ENCODE data around the gene LMBRD2. TPM values are rescaled to one million over a fixed set of nuclear protein-coding genes. Genes with fewer than 3 reads are reported as not detected.
A peak's percentile ranks its signal among the peaks of the same experiment; 100 is the strongest.

LMBRD2 gene
- total RNA-seq, 1 experiment from 2014 or later: 5.6 TPM

GRCh38 chr5:36162810-36163486 is 11.3 kb upstream of the LMBRD2 start:
- DNase-seq (ENCODE audit: low spot score) (no peak), ATAC-seq (no peak)
- CTCF ChIA-PET: no interaction called here
- no peaks in the 10 kb centered on the region for H3K9me3 Mint-ChIP-seq
- peaks cover 59% of the 10 kb centered on the region for H3K36me3 Mint-ChIP-seq
- H3K4me3 Mint-ChIP-seq: no peak overlapping the region
- no peaks in the 10 kb centered on the region for H3K4me1 Mint-ChIP-seq
- POLR2A ChIA-PET: no interaction called here
- 0 out of 2 replicates have a peak overlapping the region, but pooled peaks have one; percentile 40 for H3K27ac Mint-ChIP-seq
- H3K27me3 Mint-ChIP-seq (ENCODE audit: low read depth): no peaks in the 10 kb centered on the region
- TF ChIP-seq CBFB (CRISPR knock-in tag; IDR thresholded peaks at IDR 0.05; ENCODE audit: low read depth): no peak
- no peak for TF ChIP-seq SMAD4 (CRISPR knock-in tag; IDR thresholded peaks at IDR 0.05)
- TF ChIP-seq, protein P1, sequence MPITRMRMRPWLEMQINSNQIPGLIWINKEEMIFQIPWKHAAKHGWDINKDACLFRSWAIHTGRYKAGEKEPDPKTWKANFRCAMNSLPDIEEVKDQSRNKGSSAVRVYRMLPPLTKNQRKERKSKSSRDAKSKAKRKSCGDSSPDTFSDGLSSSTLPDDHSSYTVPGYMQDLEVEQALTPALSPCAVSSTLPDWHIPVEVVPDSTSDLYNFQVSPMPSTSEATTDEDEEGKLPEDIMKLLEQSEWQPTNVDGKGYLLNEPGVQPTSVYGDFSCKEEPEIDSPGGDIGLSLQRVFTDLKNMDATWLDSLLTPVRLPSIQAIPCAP (CRISPR knock-in tag; IDR thresholded peaks at IDR 0.05): no peak
- no peak for TF ChIP-seq HMGXB4 (CRISPR knock-in tag; IDR thresholded peaks at IDR 0.05)
- no peak for TF ChIP-seq TP53 (CRISPR knock-in tag; IDR thresholded peaks at IDR 0.05)
- TF ChIP-seq ETV6 (CRISPR knock-in tag; IDR thresholded peaks at IDR 0.05): no peak
- TF ChIP-seq, protein P2, sequence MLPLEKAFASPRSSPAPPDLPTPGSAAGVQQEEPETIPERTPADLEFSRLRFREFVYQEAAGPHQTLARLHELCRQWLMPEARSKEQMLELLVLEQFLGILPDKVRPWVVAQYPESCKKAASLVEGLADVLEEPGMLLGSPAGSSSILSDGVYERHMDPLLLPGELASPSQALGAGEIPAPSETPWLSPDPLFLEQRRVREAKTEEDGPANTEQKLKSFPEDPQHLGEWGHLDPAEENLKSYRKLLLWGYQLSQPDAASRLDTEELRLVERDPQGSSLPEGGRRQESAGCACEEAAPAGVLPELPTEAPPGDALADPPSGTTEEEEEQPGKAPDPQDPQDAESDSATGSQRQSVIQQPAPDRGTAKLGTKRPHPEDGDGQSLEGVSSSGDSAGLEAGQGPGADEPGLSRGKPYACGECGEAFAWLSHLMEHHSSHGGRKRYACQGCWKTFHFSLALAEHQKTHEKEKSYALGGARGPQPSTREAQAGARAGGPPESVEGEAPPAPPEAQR (CRISPR knock-in tag; IDR thresholded peaks at IDR 0.05): no peak
- TF ChIP-seq USF1 (CRISPR knock-in tag; IDR thresholded peaks at IDR 0.05): no peak
- TF ChIP-seq, protein P3, sequence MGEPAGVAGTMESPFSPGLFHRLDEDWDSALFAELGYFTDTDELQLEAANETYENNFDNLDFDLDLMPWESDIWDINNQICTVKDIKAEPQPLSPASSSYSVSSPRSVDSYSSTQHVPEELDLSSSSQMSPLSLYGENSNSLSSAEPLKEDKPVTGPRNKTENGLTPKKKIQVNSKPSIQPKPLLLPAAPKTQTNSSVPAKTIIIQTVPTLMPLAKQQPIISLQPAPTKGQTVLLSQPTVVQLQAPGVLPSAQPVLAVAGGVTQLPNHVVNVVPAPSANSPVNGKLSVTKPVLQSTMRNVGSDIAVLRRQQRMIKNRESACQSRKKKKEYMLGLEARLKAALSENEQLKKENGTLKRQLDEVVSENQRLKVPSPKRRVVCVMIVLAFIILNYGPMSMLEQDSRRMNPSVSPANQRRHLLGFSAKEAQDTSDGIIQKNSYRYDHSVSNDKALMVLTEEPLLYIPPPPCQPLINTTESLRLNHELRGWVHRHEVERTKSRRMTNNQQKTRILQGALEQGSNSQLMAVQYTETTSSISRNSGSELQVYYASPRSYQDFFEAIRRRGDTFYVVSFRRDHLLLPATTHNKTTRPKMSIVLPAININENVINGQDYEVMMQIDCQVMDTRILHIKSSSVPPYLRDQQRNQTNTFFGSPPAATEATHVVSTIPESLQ (CRISPR knock-in tag; IDR thresholded peaks at IDR 0.05): no peak
- TF ChIP-seq ZNF138 (CRISPR knock-in tag; conservative IDR thresholded peaks at IDR 0.05): no peak
- TF ChIP-seq ZNF512 (CRISPR knock-in tag; IDR thresholded peaks at IDR 0.05; ENCODE audit: borderline replicate concordance): no peak
- no peak for TF ChIP-seq FOXJ3 (CRISPR knock-in tag; IDR thresholded peaks at IDR 0.05; ENCODE audit: borderline replicate concordance)
- no peak for TF ChIP-seq KAT7 (CRISPR knock-in tag; IDR thresholded peaks at IDR 0.05; ENCODE audit: borderline replicate concordance)
- TF ChIP-seq, protein P4, sequence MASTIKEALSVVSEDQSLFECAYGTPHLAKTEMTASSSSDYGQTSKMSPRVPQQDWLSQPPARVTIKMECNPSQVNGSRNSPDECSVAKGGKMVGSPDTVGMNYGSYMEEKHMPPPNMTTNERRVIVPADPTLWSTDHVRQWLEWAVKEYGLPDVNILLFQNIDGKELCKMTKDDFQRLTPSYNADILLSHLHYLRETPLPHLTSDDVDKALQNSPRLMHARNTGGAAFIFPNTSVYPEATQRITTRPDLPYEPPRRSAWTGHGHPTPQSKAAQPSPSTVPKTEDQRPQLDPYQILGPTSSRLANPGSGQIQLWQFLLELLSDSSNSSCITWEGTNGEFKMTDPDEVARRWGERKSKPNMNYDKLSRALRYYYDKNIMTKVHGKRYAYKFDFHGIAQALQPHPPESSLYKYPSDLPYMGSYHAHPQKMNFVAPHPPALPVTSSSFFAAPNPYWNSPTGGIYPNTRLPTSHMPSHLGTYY (CRISPR knock-in tag; IDR thresholded peaks at IDR 0.05): no peak

- no peak overlapping the region for H3K4me3 Mint-ChIP-seq
- H3K4me1 Mint-ChIP-seq: no peaks in the 10 kb centered on the region
- no peak overlapping the region for H3K27ac Mint-ChIP-seq
- no peaks in the 10 kb centered on the region for H3K27me3 Mint-ChIP-seq (ENCODE audit: low read depth)
- H3K9me3 Mint-ChIP-seq: no peaks in the 10 kb centered on the region
- CTCF ChIA-PET: no interaction called here
- no peak for ATAC-seq
- POLR2A ChIA-PET: no interaction called here
- peaks cover 52% of the 10 kb centered on the region for H3K36me3 Mint-ChIP-seq
- no peak for DNase-seq (ENCODE audit: low spot score)
- TF ChIP-seq NFYB (CRISPR knock-in tag; conservative IDR thresholded peaks at IDR 0.05; ENCODE audit: low read depth): no peak
- no peak for TF ChIP-seq ATF1 (CRISPR knock-in tag; IDR thresholded peaks at IDR 0.05)
- no peak for TF ChIP-seq ZNF416 (CRISPR knock-in tag; IDR thresholded peaks at IDR 0.05)
- TF ChIP-seq, protein P5, sequence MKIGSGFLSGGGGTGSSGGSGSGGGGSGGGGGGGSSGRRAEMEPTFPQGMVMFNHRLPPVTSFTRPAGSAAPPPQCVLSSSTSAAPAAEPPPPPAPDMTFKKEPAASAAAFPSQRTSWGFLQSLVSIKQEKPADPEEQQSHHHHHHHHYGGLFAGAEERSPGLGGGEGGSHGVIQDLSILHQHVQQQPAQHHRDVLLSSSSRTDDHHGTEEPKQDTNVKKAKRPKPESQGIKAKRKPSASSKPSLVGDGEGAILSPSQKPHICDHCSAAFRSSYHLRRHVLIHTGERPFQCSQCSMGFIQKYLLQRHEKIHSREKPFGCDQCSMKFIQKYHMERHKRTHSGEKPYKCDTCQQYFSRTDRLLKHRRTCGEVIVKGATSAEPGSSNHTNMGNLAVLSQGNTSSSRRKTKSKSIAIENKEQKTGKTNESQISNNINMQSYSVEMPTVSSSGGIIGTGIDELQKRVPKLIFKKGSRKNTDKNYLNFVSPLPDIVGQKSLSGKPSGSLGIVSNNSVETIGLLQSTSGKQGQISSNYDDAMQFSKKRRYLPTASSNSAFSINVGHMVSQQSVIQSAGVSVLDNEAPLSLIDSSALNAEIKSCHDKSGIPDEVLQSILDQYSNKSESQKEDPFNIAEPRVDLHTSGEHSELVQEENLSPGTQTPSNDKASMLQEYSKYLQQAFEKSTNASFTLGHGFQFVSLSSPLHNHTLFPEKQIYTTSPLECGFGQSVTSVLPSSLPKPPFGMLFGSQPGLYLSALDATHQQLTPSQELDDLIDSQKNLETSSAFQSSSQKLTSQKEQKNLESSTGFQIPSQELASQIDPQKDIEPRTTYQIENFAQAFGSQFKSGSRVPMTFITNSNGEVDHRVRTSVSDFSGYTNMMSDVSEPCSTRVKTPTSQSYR (CRISPR knock-in tag; IDR thresholded peaks at IDR 0.05): no peak
Measured at GRCh38 chr5:36161361-36161760, 9.7 kb upstream of the LMBRD2 start.

All from WTC11 (cell line).